ENCODE data around the gene GLCCI1. TPM values are rescaled to one million over a fixed set of nuclear protein-coding genes. Genes with fewer than 3 reads are reported as not detected.

GLCCI1 gene
- total RNA-seq, 4 donors from 2014 or later, result 8.1 to 15.7 (median 11.7) TPM

DNA sequence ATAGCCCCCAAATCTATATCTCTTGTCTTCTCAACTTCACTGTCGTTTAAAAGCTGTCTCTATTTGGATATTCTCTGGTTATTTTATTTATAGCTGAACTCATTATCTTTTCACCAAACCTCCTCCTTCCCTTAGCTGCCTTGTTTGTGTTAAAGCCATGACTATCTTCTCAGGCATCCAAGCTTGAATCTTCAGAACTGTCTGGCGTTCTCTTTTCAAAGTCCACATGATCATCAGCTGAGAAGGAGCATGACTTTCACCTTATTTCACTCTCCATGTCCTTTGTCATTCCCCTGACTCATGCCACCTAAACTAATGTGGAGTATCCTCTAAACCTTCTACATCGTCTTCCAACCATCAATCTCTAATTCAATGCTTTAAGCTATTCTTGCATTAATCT, 5.7 kb upstream of the GLCCI1 start:
- WGBS, 2 donors, result 93 to 98% methylated on average over 3 of the region's 3 CpGs

DNA sequence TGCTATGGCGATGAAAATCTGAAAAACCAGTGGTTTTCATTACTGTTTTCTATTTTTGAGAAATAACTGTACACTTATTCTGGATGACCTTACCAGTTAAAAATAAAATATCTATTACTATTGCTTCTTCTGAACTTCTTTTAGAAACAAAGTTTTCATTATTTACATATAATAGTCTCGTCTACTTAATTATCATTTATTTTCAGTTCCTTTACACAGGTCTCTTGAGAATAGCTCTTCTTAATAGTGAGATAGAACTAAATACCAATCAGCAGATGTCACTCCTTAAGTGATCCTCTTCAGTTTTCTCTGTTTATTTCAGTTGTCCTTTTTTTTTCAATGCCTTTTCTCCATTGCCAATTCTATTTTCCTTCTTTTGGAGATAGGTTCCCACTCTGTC, 4.3 kb upstream of the GLCCI1 start:
- Histone ChIP-seq H3K27me3 (no peaks in the 10 kb centered on the region), H3K9me3 (no peaks in the 10 kb centered on the region), H3K27ac (no peak overlapping the region), H3K4me1 (peaks cover 0 to 9% (median 0%) of the 10 kb centered on the region in 4 donors), H3K4me3 (no peak overlapping the region), H3K36me3 (no peaks in the 10 kb centered on the region)
- no peak for DNase-seq (ENCODE audit: low spot score in 2 of 2)
- WGBS, 2 donors, result 90 to 91% methylated on average over 2 of the region's 2 CpGs
- TF ChIP-seq, protein P1, sequence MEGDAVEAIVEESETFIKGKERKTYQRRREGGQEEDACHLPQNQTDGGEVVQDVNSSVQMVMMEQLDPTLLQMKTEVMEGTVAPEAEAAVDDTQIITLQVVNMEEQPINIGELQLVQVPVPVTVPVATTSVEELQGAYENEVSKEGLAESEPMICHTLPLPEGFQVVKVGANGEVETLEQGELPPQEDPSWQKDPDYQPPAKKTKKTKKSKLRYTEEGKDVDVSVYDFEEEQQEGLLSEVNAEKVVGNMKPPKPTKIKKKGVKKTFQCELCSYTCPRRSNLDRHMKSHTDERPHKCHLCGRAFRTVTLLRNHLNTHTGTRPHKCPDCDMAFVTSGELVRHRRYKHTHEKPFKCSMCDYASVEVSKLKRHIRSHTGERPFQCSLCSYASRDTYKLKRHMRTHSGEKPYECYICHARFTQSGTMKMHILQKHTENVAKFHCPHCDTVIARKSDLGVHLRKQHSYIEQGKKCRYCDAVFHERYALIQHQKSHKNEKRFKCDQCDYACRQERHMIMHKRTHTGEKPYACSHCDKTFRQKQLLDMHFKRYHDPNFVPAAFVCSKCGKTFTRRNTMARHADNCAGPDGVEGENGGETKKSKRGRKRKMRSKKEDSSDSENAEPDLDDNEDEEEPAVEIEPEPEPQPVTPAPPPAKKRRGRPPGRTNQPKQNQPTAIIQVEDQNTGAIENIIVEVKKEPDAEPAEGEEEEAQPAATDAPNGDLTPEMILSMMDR (IDR thresholded peaks at IDR 0.05), result no peak
- TF ChIP-seq POLR2A (IDR thresholded peaks at IDR 0.05), result no peak
- TF ChIP-seq EP300 (IDR thresholded peaks at IDR 0.05), result no peak

More for the DNA sequence above, 5.7 kb upstream of the GLCCI1 start:
- Histone ChIP-seq H3K27me3 (no peaks in the 10 kb centered on the region), H3K4me1 (peaks cover 0 to 5% (median 0%) of the 10 kb centered on the region in 4 donors), H3K4me3 (no peak overlapping the region), H3K9me3 (no peaks in the 10 kb centered on the region), H3K36me3 (no peaks in the 10 kb centered on the region), H3K27ac (no peak overlapping the region)
- no peak for DNase-seq (ENCODE audit: low spot score in 2 of 2)
- TF ChIP-seq EP300 (IDR thresholded peaks at IDR 0.05), result no peak
- TF ChIP-seq, protein P1 (IDR thresholded peaks at IDR 0.05), result no peak
- TF ChIP-seq POLR2A (IDR thresholded peaks at IDR 0.05), result no peak

DNA sequence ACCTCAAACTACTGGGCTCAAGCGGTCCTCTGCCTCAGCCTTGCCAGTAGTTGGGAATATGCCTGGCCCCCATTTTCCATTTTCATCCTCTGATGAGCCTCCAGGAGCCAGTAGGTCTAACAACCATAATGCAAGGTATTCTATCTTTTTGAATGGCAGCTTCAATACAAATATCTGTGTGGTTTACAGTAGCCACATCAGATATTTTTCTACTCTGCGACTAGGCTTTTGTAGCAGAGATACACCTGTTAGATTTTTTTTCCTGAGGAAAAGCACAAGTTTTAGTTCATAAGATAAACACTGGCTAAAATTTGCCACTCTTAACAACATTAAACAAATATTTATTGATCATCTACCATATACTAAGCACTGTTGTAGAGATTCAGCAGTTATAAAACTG, 3.9 kb upstream of the GLCCI1 start:
- Histone ChIP-seq H3K4me3 (no peak overlapping the region), H3K4me1 (peaks cover 0 to 9% (median 0%) of the 10 kb centered on the region in 4 donors), H3K36me3 (no peaks in the 10 kb centered on the region), H3K9me3 (no peaks in the 10 kb centered on the region), H3K27ac (no peak overlapping the region), H3K27me3 (no peaks in the 10 kb centered on the region)
- TF ChIP-seq POLR2A (IDR thresholded peaks at IDR 0.05) (no peak), EP300 (IDR thresholded peaks at IDR 0.05) (no peak)
- TF ChIP-seq, protein P1 (IDR thresholded peaks at IDR 0.05), result no peak
- 89 to 100% methylated on average over 2 of the region's 2 CpGs for WGBS, 2 donors
- DNase-seq (ENCODE audit: low spot score in 2 of 2), result no peak

DNA sequence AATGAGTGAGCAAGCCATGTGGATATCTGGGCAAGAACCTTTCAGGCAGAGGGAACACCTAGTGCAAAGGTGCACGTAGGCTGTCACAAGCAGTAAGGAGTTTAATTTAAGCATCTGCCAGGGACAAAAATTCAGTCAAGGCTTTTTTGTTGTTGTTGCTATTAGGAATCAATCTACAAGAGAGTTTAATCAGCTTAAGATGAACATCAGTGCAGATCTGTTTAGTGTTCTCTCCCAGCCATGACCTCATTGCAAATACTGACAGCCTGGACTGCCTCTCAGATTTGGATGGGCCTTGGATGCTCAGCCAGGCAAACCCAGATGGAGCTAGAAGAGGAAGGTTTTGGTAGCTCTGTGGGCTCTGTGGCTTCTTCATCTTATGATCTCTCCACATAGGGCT, 3.3 kb upstream of the GLCCI1 start:
- no peak for DNase-seq (ENCODE audit: low spot score in 2 of 2)
- Histone ChIP-seq H3K4me1 (peaks cover 0 to 9% (median 0%) of the 10 kb centered on the region in 4 donors), H3K4me3 (no peak overlapping the region), H3K36me3 (no peaks in the 10 kb centered on the region), H3K27me3 (no peaks in the 10 kb centered on the region), H3K9me3 (no peaks in the 10 kb centered on the region), H3K27ac (no peak overlapping the region)
- no peak for TF ChIP-seq EP300 (IDR thresholded peaks at IDR 0.05)
- TF ChIP-seq POLR2A (IDR thresholded peaks at IDR 0.05), result no peak
- TF ChIP-seq, protein P1 (IDR thresholded peaks at IDR 0.05), result no peak
- 88 to 96% methylated on average over 1 of the region's 1 CpG for WGBS, 2 donors

DNA sequence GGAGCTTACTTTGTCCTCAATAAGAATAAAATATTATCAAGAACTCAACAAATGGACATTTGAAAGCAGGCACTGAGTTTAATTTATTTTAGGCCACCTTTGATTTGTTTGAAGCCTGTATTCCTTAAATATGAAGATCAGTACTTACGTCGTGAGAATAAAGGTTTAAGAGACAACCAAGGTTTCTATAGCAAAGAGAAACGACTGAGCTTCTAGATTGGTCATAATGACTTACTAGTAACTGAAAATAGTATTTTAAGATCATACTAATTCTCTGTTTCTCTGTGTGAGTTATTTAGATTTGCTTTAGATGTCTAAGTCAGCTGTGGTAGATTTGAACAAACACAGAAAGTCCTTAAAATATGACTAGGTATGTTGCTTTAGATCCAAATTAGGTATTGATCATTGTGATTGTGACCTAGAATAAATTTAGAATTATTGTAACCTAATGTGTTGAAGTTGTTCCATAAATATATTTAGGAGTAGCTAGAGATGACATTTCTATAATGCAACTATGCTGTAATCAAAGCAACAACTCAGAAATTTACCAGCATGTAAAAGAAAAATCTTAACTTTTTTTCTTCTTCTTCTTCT, 2.4 kb upstream of the GLCCI1 start:
- DNase-seq (ENCODE audit: low spot score in 2 of 2), result no peak
- Histone ChIP-seq H3K27me3 (no peaks in the 10 kb centered on the region), H3K4me3 (no peak overlapping the region), H3K27ac (no peak overlapping the region), H3K36me3 (no peaks in the 10 kb centered on the region), H3K4me1 (peaks cover 0 to 12% (median 0%) of the 10 kb centered on the region in 4 donors), H3K9me3 (no peaks in the 10 kb centered on the region)
- TF ChIP-seq POLR2A (IDR thresholded peaks at IDR 0.05), result no peak
- TF ChIP-seq, protein P1 (IDR thresholded peaks at IDR 0.05), result no peak
- TF ChIP-seq EP300 (IDR thresholded peaks at IDR 0.05), result no peak
- 48 to 55% methylated on average over 3 of the region's 3 CpGs for WGBS, 2 donors

Data from tibial nerve (tissue), 4 donors.